H9 (cell line): ENCODE data around the gene C13orf46. TPM values are rescaled to one million over a fixed set of nuclear protein-coding genes. Genes with fewer than 3 reads are reported as not detected.

Experiments
- DNase-seq: peaks from one replicate; pipeline ENCODE4 v3.0.0-alpha.2; 2017
- H2AFZ ChIP-seq: one replicate; pipeline ENCODE4 v1.6.1; 2013; ENCODE audit warnings: mild to moderate bottlenecking, low read length, control low read depth, moderate library complexity
- H2AK5ac ChIP-seq: 2 replicates; pipeline ENCODE4 v1.6.1; 2013; ENCODE audit warnings: low read length, control low read depth, mixed read lengths; ENCODE audit not compliant: insufficient read length
- H2BK120ac ChIP-seq: one replicate; pipeline ENCODE4 v1.6.1; 2013; ENCODE audit warnings: low read depth, mild to moderate bottlenecking, low read length, control low read depth, inconsistent platforms; ENCODE audit not compliant: poor library complexity, severe bottlenecking
- H2BK12ac ChIP-seq: 2 replicates; pipeline ENCODE4 v1.6.1; 2013; ENCODE audit warnings: low read length, control low read depth, mixed read lengths, low read depth; ENCODE audit not compliant: insufficient read length
- H2BK15ac ChIP-seq: 2 replicates; pipeline ENCODE4 v1.6.1; 2013; ENCODE audit warnings: low read depth, low read length, control low read depth
- H2BK20ac ChIP-seq: one replicate; pipeline ENCODE4 v1.6.1; 2013; ENCODE audit warnings: low read depth, mild to moderate bottlenecking, low read length, control low read depth, inconsistent platforms; ENCODE audit not compliant: poor library complexity, severe bottlenecking
- H2BK5ac ChIP-seq: 2 replicates; pipeline ENCODE4 v1.6.1; 2013; ENCODE audit warnings: low read length, control low read depth, mixed read lengths; ENCODE audit not compliant: insufficient read length
- H3K14ac ChIP-seq: 2 replicates; pipeline ENCODE4 v1.6.1; 2013; ENCODE audit warnings: low read length, control low read depth; ENCODE audit not compliant: insufficient read depth
- H3K18ac ChIP-seq: 2 replicates; pipeline ENCODE4 v1.6.1; 2013; ENCODE audit warnings: low read depth, mild to moderate bottlenecking, mixed read lengths, low read length, control low read depth; ENCODE audit not compliant: insufficient read length
- H3K23ac ChIP-seq: 2 replicates; pipeline ENCODE4 v1.6.1; 2013; ENCODE audit warnings: low read length, control low read depth, mixed read lengths, low read depth; ENCODE audit not compliant: insufficient read length
- H3K23me2 ChIP-seq: 2 replicates; pipeline ENCODE4 v1.6.1; 2013; ENCODE audit warnings: low read depth, mild to moderate bottlenecking, mixed read lengths, low read length, control low read depth; ENCODE audit not compliant: insufficient read length, poor library complexity, severe bottlenecking
- H3K27ac ChIP-seq: 2 replicates; pipeline ENCODE4 v1.5.1; 2013; ENCODE audit warnings: low read length, control low read depth, mixed read lengths, low read depth; ENCODE audit not compliant: insufficient read length
- H3K27me3 ChIP-seq: 2 replicates; pipeline ENCODE4 v1.6.1; 2013; ENCODE audit warnings: low read length, control low read depth, inconsistent platforms; ENCODE audit not compliant: insufficient read depth
- H3K4ac ChIP-seq: 2 replicates; pipeline ENCODE4 v1.6.1; 2013; ENCODE audit warnings: low read depth, mild to moderate bottlenecking, control low read depth, inconsistent platforms, low read length, moderate library complexity
- H3K4me1 ChIP-seq: 2 replicates; pipeline ENCODE4 v1.6.1; 2013; ENCODE audit warnings: low read length, control low read depth, inconsistent platforms; ENCODE audit not compliant: insufficient read depth
- H3K4me2 ChIP-seq: 2 replicates; pipeline ENCODE4 v1.6.1; 2013; ENCODE audit warnings: low read length, control low read depth, mixed read lengths; ENCODE audit not compliant: insufficient read length, insufficient read depth
- H3K56ac ChIP-seq: 2 replicates; pipeline ENCODE4 v1.6.1; 2013; ENCODE audit warnings: low read depth, mild to moderate bottlenecking, mixed read lengths, low read length, control low read depth; ENCODE audit not compliant: insufficient read length
- H3K79me1 ChIP-seq: 2 replicates; pipeline ENCODE4 v1.6.1; 2013; ENCODE audit warnings: low read depth, mild to moderate bottlenecking, moderate library complexity, low read length, control low read depth, inconsistent platforms; ENCODE audit not compliant: insufficient read depth, poor library complexity, severe bottlenecking
- H3K79me2 ChIP-seq: 2 replicates; pipeline ENCODE4 v1.6.1; 2013; ENCODE audit warnings: low read length, control low read depth, inconsistent platforms; ENCODE audit not compliant: insufficient read depth
- H3K9ac ChIP-seq: 2 replicates; pipeline ENCODE4 v1.6.1; 2013; ENCODE audit warnings: low read length, control low read depth, mixed read lengths; ENCODE audit not compliant: insufficient read length; ENCODE audit errors: extremely low read depth
- H3K9me3 ChIP-seq: one replicate; pipeline ENCODE4 v1.6.1; 2013; ENCODE audit warnings: low read depth, low read length, inconsistent platforms; ENCODE audit not compliant: control insufficient read depth
- H3T11ph ChIP-seq: one replicate; pipeline ENCODE4 v1.6.1; 2013; ENCODE audit warnings: mild to moderate bottlenecking, low read length, control low read depth, inconsistent platforms
- H4K20me1 ChIP-seq: one replicate; pipeline ENCODE4 v1.6.1; 2013; ENCODE audit not compliant: control insufficient read depth, insufficient read length, insufficient read depth
- H4K5ac ChIP-seq: 2 replicates; pipeline ENCODE4 v1.6.1; 2013; ENCODE audit warnings: low read depth, mild to moderate bottlenecking, mixed read lengths, low read length, control low read depth; ENCODE audit not compliant: insufficient read length
- H4K8ac ChIP-seq: replicated peaks from 2 replicates; pipeline ENCODE4 v1.6.1; 2013; ENCODE audit warnings: low read length, control low read depth, mixed read lengths, low read depth; ENCODE audit not compliant: insufficient read length
- H4K91ac ChIP-seq: 2 replicates; pipeline ENCODE4 v1.6.1; 2013; ENCODE audit warnings: low read depth, mild to moderate bottlenecking, moderate library complexity, mixed read lengths, low read length, control low read depth; ENCODE audit not compliant: insufficient read length
- H3K27ac Mint-ChIP-seq, 3 experiments: 2 replicates in 2 of 3; 3 replicates in 1 of 3; pipeline ENCODE4 v1.8.0; 2020 to 2021; ENCODE audit warnings: mixed read lengths in 3 of 3, mild to moderate bottlenecking in 1 of 3, moderate library complexity in 1 of 3
- H3K27me3 Mint-ChIP-seq: 2 replicates; pipeline ENCODE4 v1.8.0; 2021; ENCODE audit warnings: low read depth, mild to moderate bottlenecking, moderate library complexity, mixed read lengths
- H3K36me3 Mint-ChIP-seq, 3 experiments: 2 replicates in 2 of 3; 3 replicates in 1 of 3; pipeline ENCODE4 v1.8.0; 2020 to 2021; ENCODE audit warnings: low read depth in 3 of 3, mixed read lengths in 3 of 3; ENCODE audit not compliant: insufficient read depth in 1 of 3
- H3K4me1 Mint-ChIP-seq, 2 experiments: 2 replicates each; pipeline ENCODE4 v1.8.0; 2020; ENCODE audit warnings: mixed read lengths in 2 of 2
- H3K4me3 Mint-ChIP-seq, 2 experiments: 2 replicates in 1 of 2; 3 replicates in 1 of 2; pipeline ENCODE4 v1.8.0; 2020 to 2021; ENCODE audit warnings: mild to moderate bottlenecking in 2 of 2, mixed read lengths in 2 of 2, moderate library complexity in 1 of 2
- H3K9me3 Mint-ChIP-seq, 2 experiments: 2 replicates in 1 of 2; 3 replicates in 1 of 2; pipeline ENCODE4 v1.8.0; 2020; ENCODE audit warnings: mild to moderate bottlenecking in 2 of 2, mixed read lengths in 2 of 2, moderate library complexity in 1 of 2
- CTCF ChIP-seq: fragments of 200-600 bp; sonication (generic); conservative IDR thresholded peaks from 3 replicates; pipeline ENCODE4 v1.8.0; 2021; ENCODE audit warnings: antibody characterized with exemption, mild to moderate bottlenecking
- WGBS: extraction: QIAGEN DNeasy Blood & Tissue Kit; methylation state at CpG from one replicate; pipeline ENCODE4 v1.1.7; 2013; ENCODE audit warnings: missing lambda C conversion rate, low lambda C conversion rate, mixed read lengths; ENCODE audit not compliant: insufficient read length; ENCODE audit errors: extremely low coverage; 5-methylcytosine and 5-hydroxymethylcytosine counted together
- total RNA-seq: library from RNA; stranded (reverse); gene quantifications from 2 replicates; pipeline ENCODE4 v1.2.1, GENCODE V29; 2021

The C13orf46 gene
- total RNA-seq, 1 experiment from 2014 or later, result 0.55 TPM

GRCh38 chr13:113982296-113982661, 8.4 kb upstream of the C13orf46 start:
- H2BK5ac ChIP-seq, result no peak overlapping the region
- H4K91ac ChIP-seq, result no peak overlapping the region
- no peak overlapping the region for H3K4me3 Mint-ChIP-seq
- H3K23ac ChIP-seq, result no peak overlapping the region
- no peak overlapping the region for H2AK5ac ChIP-seq
- no peaks in the 10 kb centered on the region for H3K23me2 ChIP-seq
- no peak overlapping the region for H2BK12ac ChIP-seq
- H3K27ac Mint-ChIP-seq, result 0 out of 7 replicates have a peak overlapping the region, but pooled peaks of 1 of the 3 experiments have one; percentile 68
- no peak overlapping the region for H3K4ac ChIP-seq
- H3K9ac ChIP-seq, result no peak overlapping the region
- DNase-seq, result no peak
- H3K4me1 Mint-ChIP-seq, result no peaks in the 10 kb centered on the region; a peak in 1 of 4 replicates
- no peaks in the 10 kb centered on the region for H3K79me2 ChIP-seq
- no peaks in the 10 kb centered on the region for H3K79me1 ChIP-seq
- H3K9me3 ChIP-seq, result no peaks in the 10 kb centered on the region
- no peak overlapping the region for H2BK120ac ChIP-seq
- H3K56ac ChIP-seq, result no peak overlapping the region
- H4K20me1 ChIP-seq, result peaks cover 7% of the 10 kb centered on the region
- no peak overlapping the region for H3K14ac ChIP-seq
- no peak overlapping the region for H3T11ph ChIP-seq
- no peak for TF ChIP-seq CTCF
- no peak overlapping the region for H2BK20ac ChIP-seq
- H3K27ac ChIP-seq, result no peak overlapping the region
- no peaks in the 10 kb centered on the region for H3K27me3 ChIP-seq
- H3K4me2 ChIP-seq, result no peak overlapping the region
- H3K18ac ChIP-seq, result no peak overlapping the region
- H3K36me3 Mint-ChIP-seq, result peaks cover 8 to 16% (median 12%) of the 10 kb centered on the region in 3 experiments; a peak in 6 of 7 replicates
- no peaks in the 10 kb centered on the region for H3K9me3 Mint-ChIP-seq
- no peak overlapping the region for H4K8ac ChIP-seq
- no peak overlapping the region for H2AFZ ChIP-seq
- H4K5ac ChIP-seq, result no peak overlapping the region
- no peak overlapping the region for H2BK15ac ChIP-seq
- no CpG with 5 or more reads among the region's 15 CpGs for WGBS
- no peaks in the 10 kb centered on the region for H3K4me1 ChIP-seq
- no peaks in the 10 kb centered on the region for H3K27me3 Mint-ChIP-seq
